ENCODE data around the gene MAPK4.

MAPK4 gene

GRCh38 chr18:50647237-50647636 lies 87.3 kb downstream of the MAPK4 start:
- Histone ChIP-seq H3K9ac (ENCODE audit: insufficient read length) (no peak overlapping the region), H3K27ac (no peak overlapping the region), H3K4me3 (no peak overlapping the region), H3K36me3 (ENCODE audit: insufficient read depth, low read length) (no peaks in the 10 kb centered on the region), H3K9me3 (ENCODE audit: low read depth, low read length) (no peaks in the 10 kb centered on the region)
- no peak for TF ChIP-seq POLR2AphosphoS5 (IDR thresholded peaks at IDR 0.05; ENCODE audit: borderline replicate concordance, low read depth, low read length)
- no peak for TF ChIP-seq FOXP2 (optimal IDR thresholded peaks at IDR 0.05; ENCODE audit: control extremely low read depth, extremely low read length, insufficient read depth)
- no peak for TF ChIP-seq EZH2 (IDR thresholded peaks at IDR 0.05)
- no peak for DNase-seq (ENCODE audit: low read depth, low spot score)

GRCh38 chr18:50647792-50648191 lies 87.9 kb downstream of the MAPK4 start:
- Histone ChIP-seq H3K4me3 (no peak overlapping the region), H3K9ac (ENCODE audit: insufficient read length) (no peak overlapping the region), H3K27ac (no peak overlapping the region), H3K36me3 (ENCODE audit: insufficient read depth, low read length) (no peaks in the 10 kb centered on the region), H3K9me3 (ENCODE audit: low read depth, low read length) (no peaks in the 10 kb centered on the region)
- DNase-seq (ENCODE audit: low read depth, low spot score): no peak
- TF ChIP-seq POLR2AphosphoS5 (IDR thresholded peaks at IDR 0.05; ENCODE audit: borderline replicate concordance, low read depth, low read length) (no peak), FOXP2 (optimal IDR thresholded peaks at IDR 0.05; ENCODE audit: control extremely low read depth, extremely low read length, insufficient read depth) (no peak), EZH2 (IDR thresholded peaks at IDR 0.05) (no peak)

GRCh38 chr18:50649821-50650220 lies 89.9 kb downstream of the MAPK4 start:
- no peak for DNase-seq (ENCODE audit: low read depth, low spot score)
- Histone ChIP-seq H3K27ac (no peak overlapping the region), H3K9ac (ENCODE audit: insufficient read length) (no peak overlapping the region), H3K9me3 (ENCODE audit: low read depth, low read length) (no peaks in the 10 kb centered on the region), H3K36me3 (ENCODE audit: insufficient read depth, low read length) (no peaks in the 10 kb centered on the region), H3K4me3 (no peak overlapping the region)
- TF ChIP-seq FOXP2 (optimal IDR thresholded peaks at IDR 0.05; ENCODE audit: control extremely low read depth, extremely low read length, insufficient read depth) (no peak), EZH2 (IDR thresholded peaks at IDR 0.05) (no peak)

GRCh38 chr18:50651334-50651733 lies 91.4 kb downstream of the MAPK4 start:
- Histone ChIP-seq H3K9me3 (ENCODE audit: low read depth, low read length) (no peaks in the 10 kb centered on the region), H3K9ac (ENCODE audit: insufficient read length) (no peak overlapping the region), H3K27ac (no peak overlapping the region), H3K36me3 (ENCODE audit: insufficient read depth, low read length) (no peaks in the 10 kb centered on the region), H3K4me3 (no peak overlapping the region)
- DNase-seq (ENCODE audit: low read depth, low spot score): no peak
- no peak for TF ChIP-seq EZH2 (IDR thresholded peaks at IDR 0.05)
- no peak for TF ChIP-seq POLR2AphosphoS5 (IDR thresholded peaks at IDR 0.05; ENCODE audit: borderline replicate concordance, low read depth, low read length)
- no peak for TF ChIP-seq FOXP2 (optimal IDR thresholded peaks at IDR 0.05; ENCODE audit: control extremely low read depth, extremely low read length, insufficient read depth)

GRCh38 chr18:50653402-50654093 lies 93.7 kb downstream of the MAPK4 start:
- Histone ChIP-seq H3K4me3 (no peak overlapping the region), H3K36me3 (ENCODE audit: insufficient read depth, low read length) (no peaks in the 10 kb centered on the region), H3K27ac (no peak overlapping the region), H3K9me3 (ENCODE audit: low read depth, low read length) (no peaks in the 10 kb centered on the region), H3K9ac (ENCODE audit: insufficient read length) (no peak overlapping the region)
- no peak for DNase-seq (ENCODE audit: low read depth, low spot score)
- TF ChIP-seq FOXP2 (optimal IDR thresholded peaks at IDR 0.05; ENCODE audit: control extremely low read depth, extremely low read length, insufficient read depth): no peak
- no peak for TF ChIP-seq POLR2AphosphoS5 (IDR thresholded peaks at IDR 0.05; ENCODE audit: borderline replicate concordance, low read depth, low read length)
- no peak for TF ChIP-seq EZH2 (IDR thresholded peaks at IDR 0.05)

- Histone ChIP-seq H3K4me3 (no peak overlapping the region), H3K9ac (ENCODE audit: insufficient read length) (no peak overlapping the region), H3K36me3 (ENCODE audit: insufficient read depth, low read length) (no peaks in the 10 kb centered on the region), H3K9me3 (ENCODE audit: low read depth, low read length) (no peaks in the 10 kb centered on the region), H3K27ac (no peak overlapping the region)
- no peak for DNase-seq (ENCODE audit: low read depth, low spot score)
- no peak for TF ChIP-seq POLR2AphosphoS5 (IDR thresholded peaks at IDR 0.05; ENCODE audit: borderline replicate concordance, low read depth, low read length)
- TF ChIP-seq FOXP2 (optimal IDR thresholded peaks at IDR 0.05; ENCODE audit: control extremely low read depth, extremely low read length, insufficient read depth): no peak
Observed at GRCh38 chr18:50654211-50654610, 94.3 kb downstream of the MAPK4 start.

GRCh38 chr18:50654658-50655550 lies 95.0 kb downstream of the MAPK4 start:
- no peaks in the 10 kb centered on the region for H3K36me3 ChIP-seq (ENCODE audit: insufficient read depth, low read length)
- H3K9me3 ChIP-seq (ENCODE audit: low read depth, low read length): no peaks in the 10 kb centered on the region
- H3K4me3 ChIP-seq: no peak overlapping the region
- TF ChIP-seq EZH2 (IDR thresholded peaks at IDR 0.05) (no peak), POLR2AphosphoS5 (IDR thresholded peaks at IDR 0.05; ENCODE audit: borderline replicate concordance, low read depth, low read length) (no peak), FOXP2 (optimal IDR thresholded peaks at IDR 0.05; ENCODE audit: control extremely low read depth, extremely low read length, insufficient read depth) (no peak)
- no peak overlapping the region for H3K27ac ChIP-seq
- no peak for DNase-seq (ENCODE audit: low read depth, low spot score)
- no peak overlapping the region for H3K9ac ChIP-seq (ENCODE audit: insufficient read length)

GRCh38 chr18:50656396-50656795 lies 96.5 kb downstream of the MAPK4 start:
- Histone ChIP-seq H3K9me3 (ENCODE audit: low read depth, low read length) (no peaks in the 10 kb centered on the region), H3K4me3 (no peak overlapping the region), H3K27ac (no peak overlapping the region), H3K9ac (ENCODE audit: insufficient read length) (no peak overlapping the region), H3K36me3 (ENCODE audit: insufficient read depth, low read length) (no peaks in the 10 kb centered on the region)
- no peak for TF ChIP-seq EZH2 (IDR thresholded peaks at IDR 0.05)
- no peak for TF ChIP-seq FOXP2 (optimal IDR thresholded peaks at IDR 0.05; ENCODE audit: control extremely low read depth, extremely low read length, insufficient read depth)
- TF ChIP-seq POLR2AphosphoS5 (IDR thresholded peaks at IDR 0.05; ENCODE audit: borderline replicate concordance, low read depth, low read length): no peak
- no peak for DNase-seq (ENCODE audit: low read depth, low spot score)

Data from SK-N-MC (cell line).